Esophagus muscularis mucosa (tissue), 4 donors: Measurements from ENCODE around the gene BFSP1.

Source experiments
- EP300 ChIP-seq: sonication (generic); formaldehyde crosslinking; IDR thresholded peaks from one replicate; pipeline ENCODE4 v1.6.1; 2017; ENCODE audit warnings: antibody characterized with exemption
- POLR2A ChIP-seq: fragments of 450-650 bp; IDR thresholded peaks from one replicate; pipeline ENCODE4 v1.6.1; 2017; ENCODE audit warnings: antibody characterized with exemption, moderate library complexity, mild to moderate bottlenecking, low read depth
- POLR2AphosphoS5 ChIP-seq, 2 donors: sonication (generic); formaldehyde crosslinking; IDR thresholded peaks; one replicate each; pipeline ENCODE4 v1.6.1; 2017; ENCODE audit warnings: antibody characterized with exemption in 2 of 2
- TF ChIP-seq, protein P1 (sequence below), 3 experiments: fragments of 200-600 bp in 2 of 3; fragments of 450-650 bp in 1 of 3; sonication (generic) in 2 of 3; IDR thresholded peaks; one replicate each; pipeline ENCODE4 v1.5.1; 2017 to 2019; ENCODE audit warnings: antibody characterized with exemption in 3 of 3, mild to moderate bottlenecking in 2 of 3, moderate library complexity in 1 of 3

DNA sequence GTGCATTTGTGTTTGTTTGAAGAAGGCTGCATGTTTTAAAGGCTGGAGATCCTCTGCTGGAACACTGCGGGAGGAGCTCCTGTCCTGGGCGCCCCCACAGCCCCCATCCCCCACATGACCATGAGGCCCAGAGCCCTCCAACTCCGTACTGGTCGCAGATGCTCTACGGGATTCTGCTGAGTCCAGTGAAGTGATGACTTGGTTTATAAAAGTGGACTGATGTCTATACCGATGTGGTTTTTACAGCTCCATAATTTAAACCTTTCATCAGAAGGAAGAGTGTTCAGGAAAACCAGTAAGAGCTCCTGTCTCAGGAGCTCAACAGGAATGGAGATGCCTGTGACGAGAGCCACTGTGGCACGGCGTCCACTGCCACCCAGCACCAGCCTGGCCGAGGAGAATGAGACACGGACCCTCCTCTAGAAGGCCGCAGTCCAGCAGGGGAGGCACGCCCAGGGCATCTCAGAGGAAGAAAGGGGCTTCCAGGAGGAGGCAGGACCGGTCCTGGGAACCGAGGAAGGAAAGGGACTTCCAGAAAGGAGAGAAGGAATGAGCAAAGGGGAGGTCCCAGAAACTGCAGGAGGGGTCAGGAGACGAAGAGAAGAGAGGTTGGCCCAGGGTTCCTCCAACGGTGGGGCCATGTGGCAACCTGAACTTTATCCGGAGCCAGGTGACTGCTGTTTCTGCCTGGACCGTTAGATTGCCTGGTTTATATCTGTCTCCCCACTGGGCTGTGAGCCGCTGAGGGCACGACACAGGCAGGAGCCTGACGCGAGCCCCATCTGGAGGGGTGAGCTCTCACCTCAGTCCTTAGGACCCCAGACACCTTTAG is 26.9 kb downstream of the BFSP1 start:
- TF ChIP-seq EP300, result no peak
- TF ChIP-seq, protein P1, sequence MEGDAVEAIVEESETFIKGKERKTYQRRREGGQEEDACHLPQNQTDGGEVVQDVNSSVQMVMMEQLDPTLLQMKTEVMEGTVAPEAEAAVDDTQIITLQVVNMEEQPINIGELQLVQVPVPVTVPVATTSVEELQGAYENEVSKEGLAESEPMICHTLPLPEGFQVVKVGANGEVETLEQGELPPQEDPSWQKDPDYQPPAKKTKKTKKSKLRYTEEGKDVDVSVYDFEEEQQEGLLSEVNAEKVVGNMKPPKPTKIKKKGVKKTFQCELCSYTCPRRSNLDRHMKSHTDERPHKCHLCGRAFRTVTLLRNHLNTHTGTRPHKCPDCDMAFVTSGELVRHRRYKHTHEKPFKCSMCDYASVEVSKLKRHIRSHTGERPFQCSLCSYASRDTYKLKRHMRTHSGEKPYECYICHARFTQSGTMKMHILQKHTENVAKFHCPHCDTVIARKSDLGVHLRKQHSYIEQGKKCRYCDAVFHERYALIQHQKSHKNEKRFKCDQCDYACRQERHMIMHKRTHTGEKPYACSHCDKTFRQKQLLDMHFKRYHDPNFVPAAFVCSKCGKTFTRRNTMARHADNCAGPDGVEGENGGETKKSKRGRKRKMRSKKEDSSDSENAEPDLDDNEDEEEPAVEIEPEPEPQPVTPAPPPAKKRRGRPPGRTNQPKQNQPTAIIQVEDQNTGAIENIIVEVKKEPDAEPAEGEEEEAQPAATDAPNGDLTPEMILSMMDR (IDR thresholded peaks at IDR 0.05), result no peak
- no peak for TF ChIP-seq POLR2A
- no peak for TF ChIP-seq POLR2AphosphoS5 (IDR thresholded peaks at IDR 0.05)
